Measurements from ENCODE around the gene AUH.
A peak's percentile ranks its signal among the peaks of the same experiment; 100 is the strongest.

AUH gene

GRCh38 chr9:91191411-91192380 lies 170.0 kb downstream of the AUH start:
- DNase-seq, result no peak

DNA sequence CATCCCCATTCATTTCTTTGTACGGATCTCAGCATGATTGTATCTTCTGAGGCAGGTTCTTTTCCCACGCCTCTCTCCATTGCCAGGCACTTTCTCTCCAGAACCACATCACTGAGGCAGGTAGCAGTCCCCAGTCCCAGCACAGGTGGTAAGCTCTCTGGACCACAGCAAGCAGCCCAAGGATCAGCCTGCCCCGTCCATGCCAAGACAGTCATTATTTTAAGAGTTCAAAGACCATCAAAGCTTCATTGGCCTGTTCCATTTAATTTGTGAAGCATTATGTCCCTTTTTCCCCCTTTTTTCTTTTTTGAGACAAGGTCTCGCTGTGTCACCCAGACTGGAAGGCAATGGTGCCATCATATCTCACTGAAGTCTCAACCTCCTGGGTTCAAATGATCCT lies 171.7 kb downstream of the AUH start:
- DNase-seq, result no peak

- no peak for DNase-seq
These were observed 172.8 kb downstream of the AUH start for GRCh38 chr9:91188719-91189590.

- DNase-seq, result no peak
These were observed 173.8 kb downstream of the AUH start for GRCh38 chr9:91187965-91188344.

DNA sequence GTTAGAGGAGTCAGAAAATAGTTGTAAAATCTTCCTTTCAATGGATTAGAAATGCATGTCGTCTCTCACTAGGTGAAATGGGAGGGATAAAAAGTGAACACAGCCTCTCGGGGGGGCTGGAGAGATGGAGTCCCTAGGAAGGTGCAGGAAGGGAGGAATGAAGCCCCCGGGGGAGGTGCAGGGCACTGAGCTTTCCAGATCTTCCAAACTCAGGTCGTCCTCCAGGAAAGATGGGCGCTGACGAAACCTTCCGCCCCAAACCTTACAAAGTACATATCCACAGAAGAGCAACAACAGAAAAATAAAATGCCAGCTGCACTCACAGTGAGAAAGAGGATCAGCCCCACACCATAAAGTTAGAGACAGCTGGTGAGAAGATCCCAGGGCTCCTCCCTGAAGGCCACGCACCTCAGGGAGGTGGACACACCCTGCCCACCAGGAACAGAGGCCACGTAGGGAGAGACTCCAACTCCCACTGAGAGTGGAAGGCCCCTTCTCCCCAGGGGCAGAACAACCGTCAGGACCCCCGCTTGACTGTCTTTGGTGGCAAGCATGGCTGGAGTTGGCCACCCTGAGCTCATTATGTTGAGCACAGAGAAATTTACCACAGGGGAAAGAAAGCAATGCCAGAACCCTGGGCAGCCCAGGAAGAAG lies 174.3 kb downstream of the AUH start:
- DNase-seq, result no peak

GRCh38 chr9:91186632-91187108 lies 175.0 kb downstream of the AUH start:
- no peak for DNase-seq

DNA sequence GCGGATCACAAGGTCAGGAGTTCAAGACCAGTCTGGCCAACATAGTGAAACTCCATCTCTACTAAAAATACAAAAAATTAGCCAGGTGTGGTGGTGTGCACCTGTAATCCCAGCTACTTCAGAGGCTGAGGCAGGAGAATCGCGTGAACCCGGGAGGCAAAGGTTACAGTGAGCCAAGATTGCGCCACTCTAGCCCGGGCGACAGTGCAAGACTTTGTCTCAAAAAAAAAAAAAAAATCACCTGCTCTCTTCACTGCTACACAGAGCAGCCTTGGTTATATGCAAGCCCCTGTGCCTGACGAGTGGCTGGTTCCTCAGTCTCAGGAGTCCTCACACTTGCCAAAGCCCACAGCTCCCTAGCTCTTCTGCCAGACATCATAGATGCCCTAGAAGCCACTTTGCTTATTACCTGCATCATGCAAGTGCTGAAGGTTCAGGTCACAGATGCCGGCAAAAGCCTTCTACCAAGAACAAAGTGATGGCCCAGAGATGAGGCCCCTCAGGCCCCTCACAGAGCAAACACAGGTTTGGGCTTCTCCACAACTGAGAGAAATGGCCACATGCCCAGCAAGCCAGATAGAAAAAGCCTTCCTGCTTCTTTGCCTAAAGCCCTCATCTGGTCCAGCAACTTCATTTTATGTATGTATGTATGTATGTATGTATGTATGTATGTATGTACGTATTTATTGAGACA lies 176.4 kb downstream of the AUH start:
- no peak for DNase-seq

- DNase-seq, result peak in 9 of 56 donors; percentile 20 to 63 (median 37)
These were observed 179.1 kb downstream of the AUH start for GRCh38 chr9:91182429-91183225.

GRCh38 chr9:91181541-91181940 lies 180.2 kb downstream of the AUH start:
- DNase-seq, result no peak

- no peak for DNase-seq
These were observed 180.8 kb downstream of the AUH start for GRCh38 chr9:91180930-91181268.

DNA sequence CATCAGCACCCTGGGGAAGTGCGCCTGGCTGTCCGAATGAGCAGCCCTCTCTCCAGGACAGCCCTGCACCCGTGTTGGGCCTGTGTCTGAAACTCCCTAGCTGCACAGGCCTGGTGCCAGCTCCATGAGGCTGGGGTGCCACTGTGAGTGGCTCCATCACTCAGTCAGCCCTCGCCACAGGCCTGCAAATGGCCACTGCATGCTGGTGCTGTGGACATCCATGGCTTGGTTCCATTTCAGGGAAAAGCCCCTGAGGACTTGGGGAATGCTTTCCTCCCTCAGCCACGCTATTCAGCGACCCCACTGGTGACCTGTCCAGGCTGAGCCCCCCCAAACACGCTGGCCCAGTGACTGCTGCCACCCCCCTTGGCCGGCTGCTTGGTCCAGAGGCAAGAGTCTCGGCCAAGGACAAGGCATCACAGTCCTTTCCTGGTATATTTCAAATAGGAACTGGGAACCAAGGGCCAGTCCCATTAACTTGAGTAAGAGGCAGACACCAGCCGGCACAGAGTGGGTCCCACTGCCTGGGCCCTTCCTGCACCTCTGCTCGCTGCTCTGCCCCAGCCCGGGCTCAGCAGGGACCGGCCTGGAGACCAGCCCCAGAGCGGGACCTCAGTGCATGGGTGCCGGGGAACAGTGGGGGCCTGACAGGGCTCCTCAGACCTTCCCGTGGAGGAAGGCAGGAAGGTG lies 181.3 kb downstream of the AUH start:
- no peak for DNase-seq

GRCh38 chr9:91179237-91180138 lies 182.2 kb downstream of the AUH start:
- DNase-seq, result no peak

- no peak for DNase-seq
These were observed 183.2 kb downstream of the AUH start for GRCh38 chr9:91178281-91179236.

GRCh38 chr9:91177661-91178280 lies 183.9 kb downstream of the AUH start:
- no peak for DNase-seq

GRCh38 chr9:91177081-91177480 lies 184.6 kb downstream of the AUH start:
- no peak for DNase-seq

GRCh38 chr9:91176426-91176825 lies 185.3 kb downstream of the AUH start:
- DNase-seq, result no peak

DNA sequence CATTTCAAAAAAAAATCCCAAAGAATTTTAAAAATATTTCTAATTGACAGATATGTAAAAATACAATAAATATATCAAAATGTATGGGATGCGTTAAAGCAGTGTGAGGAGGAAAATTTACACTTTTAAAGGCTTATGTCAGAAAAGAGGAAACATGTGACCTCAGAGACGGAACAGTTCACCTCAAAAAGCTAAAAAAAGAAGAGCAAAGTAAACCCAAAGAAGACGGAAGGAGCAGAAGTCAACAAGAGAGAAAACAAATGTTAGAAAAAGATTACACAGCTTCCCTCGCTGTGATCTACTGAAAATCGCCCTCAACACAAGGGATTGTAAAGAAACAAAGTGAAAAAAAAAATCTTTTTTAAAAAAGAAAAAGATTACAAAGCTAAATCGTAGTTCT lies 186.9 kb downstream of the AUH start:
- no peak for DNase-seq
